Parathyroid adenoma (tissue), 2 donors: ENCODE measurements around the gene CRACR2A.

Experiments
- H2AFZ ChIP-seq: fragments of 300-600 bp; sonication (generic); one replicate; pipeline ENCODE4 v1.7.0; 2017; ENCODE audit warnings: antibody characterized with exemption, mild to moderate bottlenecking
- H3K27ac ChIP-seq: fragments of 300-600 bp; sonication (generic); one replicate; pipeline ENCODE4 v1.7.0; 2017
- H3K27me3 ChIP-seq: fragments of 300-600 bp; sonication (generic); one replicate; pipeline ENCODE4 v1.7.0; 2017; ENCODE audit warnings: low read length; ENCODE audit not compliant: control insufficient read depth, insufficient read depth
- H3K36me3 ChIP-seq: fragments of 300-600 bp; sonication (generic); one replicate; pipeline ENCODE4 v1.7.0; 2017; ENCODE audit warnings: low read length; ENCODE audit not compliant: control insufficient read depth, insufficient read depth
- H3K4me1 ChIP-seq: fragments of 300-600 bp; sonication (generic); one replicate; pipeline ENCODE4 v1.7.0; 2017; ENCODE audit warnings: control low read depth
- H3K4me2 ChIP-seq: fragments of 300-600 bp; sonication (generic); one replicate; pipeline ENCODE4 v1.7.0; 2017; ENCODE audit warnings: low read length
- H3K4me3 ChIP-seq: fragments of 300-600 bp; sonication (generic); one replicate; pipeline ENCODE4 v1.7.0; 2017; ENCODE audit warnings: low read depth, low read length
- H3K79me2 ChIP-seq: fragments of 300-600 bp; sonication (generic); one replicate; pipeline ENCODE4 v1.7.0; 2017; ENCODE audit warnings: control low read depth
- H3K9ac ChIP-seq: fragments of 300-600 bp; sonication (generic); one replicate; pipeline ENCODE4 v1.7.0; 2017; ENCODE audit warnings: mild to moderate bottlenecking
- H3K9me3 ChIP-seq: fragments of 300-600 bp; sonication (generic); one replicate; pipeline ENCODE4 v1.7.0; 2017; ENCODE audit warnings: low read length; ENCODE audit not compliant: control insufficient read depth
- TF ChIP-seq, protein P1 (sequence below): fragments of 300-600 bp; sonication (generic); IDR thresholded peaks from one replicate; pipeline ENCODE4 v1.7.0; 2017; ENCODE audit warnings: antibody characterized with exemption, mild to moderate bottlenecking
- donor health status: primary hyperparathyroidism.

CRACR2A gene

GRCh38 chr12:3753544-3754284 is 805 bp upstream of the CRACR2A start:
- Histone ChIP-seq H2AFZ (peak overlapping the region; percentile 69), H3K27me3 (no peaks in the 10 kb centered on the region), H3K36me3 (no peaks in the 10 kb centered on the region), H3K4me2 (no peak overlapping the region), H3K27ac (no peak overlapping the region), H3K79me2 (no peaks in the 10 kb centered on the region), H3K9ac (no peak overlapping the region), H3K4me1 (no peaks in the 10 kb centered on the region), H3K4me3 (no peak overlapping the region), H3K9me3 (no peaks in the 10 kb centered on the region)
- TF ChIP-seq, protein P1, sequence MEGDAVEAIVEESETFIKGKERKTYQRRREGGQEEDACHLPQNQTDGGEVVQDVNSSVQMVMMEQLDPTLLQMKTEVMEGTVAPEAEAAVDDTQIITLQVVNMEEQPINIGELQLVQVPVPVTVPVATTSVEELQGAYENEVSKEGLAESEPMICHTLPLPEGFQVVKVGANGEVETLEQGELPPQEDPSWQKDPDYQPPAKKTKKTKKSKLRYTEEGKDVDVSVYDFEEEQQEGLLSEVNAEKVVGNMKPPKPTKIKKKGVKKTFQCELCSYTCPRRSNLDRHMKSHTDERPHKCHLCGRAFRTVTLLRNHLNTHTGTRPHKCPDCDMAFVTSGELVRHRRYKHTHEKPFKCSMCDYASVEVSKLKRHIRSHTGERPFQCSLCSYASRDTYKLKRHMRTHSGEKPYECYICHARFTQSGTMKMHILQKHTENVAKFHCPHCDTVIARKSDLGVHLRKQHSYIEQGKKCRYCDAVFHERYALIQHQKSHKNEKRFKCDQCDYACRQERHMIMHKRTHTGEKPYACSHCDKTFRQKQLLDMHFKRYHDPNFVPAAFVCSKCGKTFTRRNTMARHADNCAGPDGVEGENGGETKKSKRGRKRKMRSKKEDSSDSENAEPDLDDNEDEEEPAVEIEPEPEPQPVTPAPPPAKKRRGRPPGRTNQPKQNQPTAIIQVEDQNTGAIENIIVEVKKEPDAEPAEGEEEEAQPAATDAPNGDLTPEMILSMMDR, result no peak

DNA sequence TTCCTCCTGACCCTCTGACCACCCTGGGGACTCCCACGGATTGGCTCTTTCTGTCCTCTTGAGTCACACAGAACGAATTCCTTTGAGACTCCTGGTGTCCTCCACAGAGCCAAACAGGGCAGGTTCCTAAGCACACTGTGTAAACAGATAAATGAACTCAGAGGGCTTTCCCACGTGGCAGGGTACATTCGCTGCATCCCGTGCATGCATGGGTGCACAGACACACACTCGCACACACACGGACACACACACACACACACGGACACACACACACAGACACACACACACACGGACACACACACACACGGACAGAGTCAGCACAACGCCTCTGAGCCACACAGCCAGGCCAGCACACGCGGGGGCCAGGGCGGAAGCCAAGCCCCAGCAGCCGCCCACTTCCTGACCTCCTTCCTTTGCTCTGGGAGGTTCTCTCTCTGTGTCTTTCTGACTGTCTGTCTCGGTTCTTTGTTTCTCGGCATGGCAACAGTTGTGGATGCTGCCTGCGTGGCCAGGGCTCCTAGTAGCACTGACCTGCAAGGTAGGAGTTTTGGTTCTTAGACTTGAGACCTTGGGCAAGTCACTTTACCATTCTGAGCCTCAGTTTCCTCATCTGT is 706 bp downstream of the CRACR2A start:
- H3K27ac ChIP-seq, result no peak overlapping the region
- no peak overlapping the region for H3K4me2 ChIP-seq
- H3K36me3 ChIP-seq, result no peaks in the 10 kb centered on the region
- H2AFZ ChIP-seq, result peak overlapping the region; percentile 69
- H3K4me3 ChIP-seq, result no peak overlapping the region
- H3K27me3 ChIP-seq, result no peaks in the 10 kb centered on the region
- TF ChIP-seq, protein P1, result no peak
- H3K4me1 ChIP-seq, result no peaks in the 10 kb centered on the region
- H3K9ac ChIP-seq, result no peak overlapping the region
- H3K79me2 ChIP-seq, result no peaks in the 10 kb centered on the region
- H3K9me3 ChIP-seq, result no peaks in the 10 kb centered on the region

DNA sequence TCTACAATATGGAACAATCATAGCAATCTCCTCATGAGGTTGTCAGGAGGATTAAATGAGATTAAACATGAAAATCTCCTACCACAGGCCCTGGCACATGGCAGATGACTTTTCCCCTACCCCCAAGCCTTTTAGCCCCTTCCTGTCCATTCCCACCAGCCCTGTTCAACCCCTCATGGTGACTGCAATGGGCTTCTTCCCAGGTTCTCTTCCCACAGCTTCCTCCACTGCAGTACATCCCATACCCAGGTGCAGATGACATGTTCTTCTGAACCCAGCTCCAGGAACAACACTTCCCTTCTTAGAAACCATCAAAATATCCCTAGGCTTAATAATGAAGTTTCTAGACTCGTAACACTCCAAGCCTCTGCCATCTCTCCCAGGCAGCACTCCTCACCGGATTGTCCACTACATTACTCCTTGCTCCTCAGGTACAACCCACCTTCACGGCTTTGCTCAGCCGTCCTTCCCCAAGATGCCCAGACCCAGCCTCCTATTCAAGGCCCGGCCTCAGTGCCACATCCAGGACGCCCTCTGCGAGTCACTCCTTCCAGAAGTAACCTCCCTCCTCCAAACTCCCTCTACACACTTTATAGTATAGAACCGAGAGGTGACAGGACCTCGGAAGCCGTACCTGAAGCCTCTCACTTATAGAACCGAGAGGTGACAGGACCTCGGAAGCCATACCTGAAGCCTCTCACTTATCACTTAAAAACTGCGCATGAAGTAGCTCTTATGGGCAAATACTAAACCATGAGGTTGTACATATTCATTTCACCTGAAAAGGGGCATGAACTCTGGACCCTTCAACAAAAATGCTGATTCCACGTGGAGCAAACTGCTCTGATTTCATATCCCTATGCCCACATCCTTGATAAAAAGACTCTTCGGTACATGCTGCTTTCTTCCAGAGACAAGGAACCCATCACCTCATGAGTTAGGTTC is 1.5 kb downstream of the CRACR2A start:
- Histone ChIP-seq H3K9ac (no peak overlapping the region), H3K4me1 (no peaks in the 10 kb centered on the region)

DNA sequence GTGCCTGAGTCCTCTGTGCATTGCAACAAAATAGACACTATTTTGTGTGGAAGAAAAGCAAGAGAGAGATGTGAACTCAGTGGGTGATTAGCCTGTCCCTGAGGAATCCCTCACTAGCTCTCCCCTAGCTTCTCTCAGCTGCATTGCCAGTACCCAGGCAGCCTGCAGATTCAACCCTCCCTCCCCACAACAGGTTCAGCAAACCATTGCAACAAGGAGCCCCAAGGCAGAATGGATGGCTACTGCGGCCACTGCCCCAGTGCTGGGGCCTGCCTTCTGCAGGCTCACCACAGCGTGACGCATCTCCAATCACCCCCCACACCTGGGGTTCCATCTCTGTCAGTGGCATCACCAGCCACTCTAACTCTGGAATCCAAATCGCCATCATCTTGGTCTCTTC is 2.3 kb downstream of the CRACR2A start:
- H3K27me3 ChIP-seq, result peaks cover 5% of the 10 kb centered on the region
- no peak overlapping the region for H2AFZ ChIP-seq
- H3K4me2 ChIP-seq, result no peak overlapping the region
- no peaks in the 10 kb centered on the region for H3K36me3 ChIP-seq
- no peaks in the 10 kb centered on the region for H3K9me3 ChIP-seq
- H3K4me3 ChIP-seq, result no peak overlapping the region
- TF ChIP-seq, protein P1, result no peak
- H3K27ac ChIP-seq, result no peak overlapping the region
- H3K9ac ChIP-seq, result no peak overlapping the region
- no peaks in the 10 kb centered on the region for H3K4me1 ChIP-seq
- no peaks in the 10 kb centered on the region for H3K79me2 ChIP-seq

More for the DNA sequence above, 1.5 kb downstream of the CRACR2A start:
- Histone ChIP-seq H3K4me2 (no peak overlapping the region), H3K9me3 (no peaks in the 10 kb centered on the region), H2AFZ (no peak overlapping the region), H3K27me3 (peaks cover 4% of the 10 kb centered on the region), H3K36me3 (no peaks in the 10 kb centered on the region), H3K4me3 (no peak overlapping the region), H3K27ac (no peak overlapping the region), H3K79me2 (no peaks in the 10 kb centered on the region)
- TF ChIP-seq, protein P1, result no peak
